HG03520 (cell line): ENCODE data around the gene HAGHL.
A peak's percentile ranks its signal among the peaks of the same experiment; 100 is the strongest.
"Not testable (repeated sequence)": the region's sequence is repeated elsewhere in the genome, so short reads cannot be mapped to it uniquely, and the experiment has no call there.

Source experiments
- ATAC-seq: cut with Tn5 transposase; IDR thresholded peaks from one replicate; pipeline ENCODE4 v1.9.1; 2021; ENCODE audit warnings: mild to moderate bottlenecking, moderate library complexity; ENCODE audit not compliant: unreplicated experiment

The HAGHL gene

GRCh38 chr16:707062-707538, 19.8 kb upstream of the HAGHL start:
- no peak for ATAC-seq

- ATAC-seq, result no peak
These were observed 18.9 kb upstream of the HAGHL start for GRCh38 chr16:708019-708418.

GRCh38 chr16:708959-709358, 17.9 kb upstream of the HAGHL start:
- ATAC-seq, result no peak

GRCh38 chr16:709566-710499, 17.1 kb upstream of the HAGHL start:
- ATAC-seq, result no peak

- no peak for ATAC-seq
These were observed 16.3 kb upstream of the HAGHL start for GRCh38 chr16:710500-711075.

GRCh38 chr16:711084-711483, 15.8 kb upstream of the HAGHL start:
- ATAC-seq, result no peak

DNA sequence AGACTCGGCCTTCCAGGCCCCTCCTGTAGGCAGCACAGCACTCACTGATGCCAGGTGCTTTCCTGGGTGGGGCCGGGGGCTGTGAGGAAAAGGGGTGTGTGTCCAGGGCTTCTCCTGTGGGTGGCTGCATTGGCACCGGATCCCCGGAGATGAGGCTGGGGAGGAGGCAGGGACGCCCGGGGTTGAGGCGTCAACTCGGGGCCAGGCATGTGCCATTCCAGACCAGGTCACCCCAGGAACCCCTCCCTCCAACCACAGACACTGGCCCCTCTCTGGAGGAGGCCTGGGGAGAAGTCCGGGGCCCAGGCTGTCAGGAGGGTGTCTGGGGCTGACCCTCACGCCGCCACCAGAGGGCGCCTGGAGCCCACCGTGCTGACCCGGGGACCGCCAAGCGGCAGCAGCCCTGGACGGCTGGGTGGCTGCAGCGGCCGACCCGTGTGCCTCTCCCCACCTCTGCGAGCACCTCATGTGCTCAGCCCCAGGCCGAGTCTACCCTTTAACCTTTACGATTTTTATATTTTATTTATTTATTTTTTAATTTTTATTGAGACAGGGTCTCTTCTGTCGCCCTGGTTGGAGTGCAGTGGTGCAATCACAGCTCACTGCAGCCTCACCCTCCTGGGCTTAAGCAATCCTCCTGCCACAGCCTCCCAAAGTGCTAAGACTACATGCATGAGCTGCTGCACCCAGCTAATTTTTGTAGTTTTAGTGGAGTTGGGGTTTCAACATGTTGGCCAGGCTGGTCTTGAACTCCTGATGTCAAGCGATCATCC, 15.2 kb upstream of the HAGHL start:
- no peak for ATAC-seq

GRCh38 chr16:712740-713250, 14.1 kb upstream of the HAGHL start:
- ATAC-seq, result not testable (repeated sequence)

- no peak for ATAC-seq
These were observed 12.8 kb upstream of the HAGHL start for GRCh38 chr16:714079-714478.

DNA sequence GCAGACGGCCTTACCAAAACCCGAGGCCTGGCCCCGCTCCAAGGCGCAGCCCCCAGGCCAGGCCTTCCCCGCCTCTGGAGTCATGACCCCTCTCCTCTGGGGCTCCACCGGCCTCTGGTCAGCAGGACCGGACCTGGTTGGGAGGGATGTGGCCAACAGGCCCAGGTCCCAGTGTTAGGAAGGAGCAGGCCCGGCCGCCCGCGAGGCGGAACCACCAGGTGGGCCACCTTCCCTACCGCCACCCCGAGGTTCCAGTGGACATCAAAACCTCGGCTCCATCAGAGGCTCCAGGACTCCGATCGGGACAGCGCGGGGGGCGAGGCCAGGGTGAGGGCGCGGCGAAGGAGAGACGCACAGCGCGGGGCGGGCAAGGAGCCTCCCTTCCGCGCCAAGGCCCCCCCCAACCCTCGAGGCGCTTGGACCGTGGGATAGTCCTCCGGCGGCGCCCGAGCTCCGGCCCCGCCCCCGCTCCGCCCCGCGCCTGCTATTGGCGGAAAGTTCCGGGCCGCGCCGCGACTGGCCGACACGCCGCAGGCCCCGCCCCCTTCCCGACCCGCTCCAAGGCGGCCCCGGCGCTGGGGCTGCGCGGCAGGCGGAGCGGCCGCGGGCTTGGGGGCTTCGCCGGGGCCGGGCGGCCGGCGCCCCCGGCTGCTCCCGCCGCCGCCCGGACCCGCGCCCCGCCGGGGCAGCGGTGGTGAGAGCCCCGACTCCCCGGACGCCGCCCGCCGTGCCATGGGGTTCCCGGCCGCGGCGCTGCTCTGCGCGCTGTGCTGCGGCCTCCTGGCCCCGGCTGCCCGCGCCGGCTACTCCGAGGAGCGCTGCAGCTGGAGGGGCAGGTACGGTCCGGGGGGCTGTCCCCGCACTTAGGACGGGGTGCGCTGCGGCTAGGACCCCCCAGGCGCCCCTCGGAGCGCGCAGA, 12.1 kb upstream of the HAGHL start, which contains the start of gene METRN:
Gene METRN (plus strand): TSS at position 561 of the 919 bp plus-strand sequence. CDS start 172 bp downstream, at position 733.
- peak; percentile 61 for ATAC-seq

GRCh38 chr16:715477-716199, 11.3 kb upstream of the HAGHL start:
- peak; percentile 9 for ATAC-seq

DNA sequence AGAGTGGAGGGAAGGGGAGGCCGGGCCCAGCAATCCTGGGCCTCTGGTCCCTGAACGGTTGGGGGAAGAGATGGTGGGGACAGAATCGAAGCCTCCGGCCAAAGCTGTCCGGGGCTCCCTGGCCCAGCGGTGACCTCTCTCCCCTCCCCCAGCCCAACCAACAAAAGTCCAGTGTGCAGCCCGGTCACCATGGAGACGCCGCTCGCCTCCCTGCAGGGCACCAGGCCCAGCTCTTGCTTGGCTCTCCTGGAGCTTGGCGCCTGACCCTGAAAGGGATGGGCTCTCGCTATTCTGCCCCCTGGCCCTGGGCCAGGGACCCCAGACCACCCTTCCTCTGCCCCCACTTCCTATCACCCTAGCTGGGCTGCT, 10.7 kb upstream of the HAGHL start:
- no peak for ATAC-seq

DNA sequence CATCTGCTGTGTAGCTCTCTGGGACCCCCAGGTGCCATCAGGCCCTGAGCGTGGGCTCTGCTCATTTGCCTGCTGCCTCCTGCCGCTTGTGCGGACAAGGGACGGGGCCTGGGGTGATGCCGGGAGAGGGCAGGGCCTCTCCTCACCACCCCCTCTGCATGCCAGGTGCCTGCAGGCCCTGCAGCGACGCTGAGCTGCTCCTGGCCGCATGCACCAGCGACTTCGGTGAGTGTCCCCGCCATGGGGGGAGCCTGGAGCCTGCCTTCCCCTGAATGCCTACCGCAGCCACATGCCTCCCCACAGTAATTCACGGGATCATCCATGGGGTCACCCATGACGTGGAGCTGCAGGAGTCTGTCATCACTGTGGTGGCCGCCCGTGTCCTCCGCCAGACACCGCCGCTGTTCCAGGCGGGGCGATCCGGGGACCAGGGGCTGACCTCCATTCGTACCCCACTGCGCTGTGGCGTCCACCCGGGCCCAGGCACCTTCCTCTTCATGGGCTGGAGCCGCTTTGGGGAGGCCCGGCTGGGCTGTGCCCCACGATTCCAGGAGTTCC, 10.1 kb upstream of the HAGHL start:
- ATAC-seq, result no peak

- no peak for ATAC-seq
These were observed 9.3 kb upstream of the HAGHL start for GRCh38 chr16:717450-718245.

DNA sequence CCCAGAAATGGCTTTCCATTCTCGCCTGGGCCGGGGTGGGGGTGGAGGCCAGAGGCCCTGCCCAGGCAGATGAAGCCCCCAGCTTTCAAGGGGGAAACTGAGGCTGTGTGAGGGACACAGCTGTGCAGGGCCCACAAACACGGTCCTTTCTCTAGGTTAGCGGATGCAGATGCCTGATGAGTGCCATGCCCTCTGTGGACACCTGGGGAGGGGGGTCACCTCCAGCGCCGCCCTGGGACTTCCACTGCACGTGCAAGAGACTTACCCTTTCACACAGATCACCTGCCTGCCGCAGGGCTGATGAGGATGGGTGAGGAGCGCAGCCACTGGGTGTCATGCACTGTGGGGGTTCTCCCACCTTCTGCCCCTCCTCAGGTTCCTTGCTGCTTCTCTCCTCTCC, 8.5 kb upstream of the HAGHL start:
- ATAC-seq, result no peak

DNA sequence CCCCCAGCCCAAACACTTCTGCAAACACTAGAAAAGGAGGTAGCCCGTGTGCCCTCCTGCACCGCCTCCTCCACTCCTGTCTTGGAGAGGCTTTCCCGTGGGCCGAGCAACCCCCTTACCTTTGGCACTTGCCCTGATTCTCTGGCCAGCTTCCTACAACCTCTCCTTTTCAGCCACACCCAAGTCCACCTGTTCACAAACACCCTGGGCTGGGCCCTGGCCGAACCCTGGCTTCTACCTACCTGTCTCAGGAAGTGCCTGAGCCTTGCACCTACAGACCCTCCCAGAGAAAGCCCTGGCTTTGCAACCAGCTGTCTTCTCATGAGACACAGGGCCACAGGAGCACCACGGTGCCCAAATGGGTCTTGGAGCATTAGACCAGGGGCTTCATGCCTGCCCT, 8.0 kb upstream of the HAGHL start:
- ATAC-seq, result no peak

GRCh38 chr16:719815-720446, 7.0 kb upstream of the HAGHL start:
- no peak for ATAC-seq

GRCh38 chr16:720447-720989, 6.4 kb upstream of the HAGHL start:
- peak; percentile 19 for ATAC-seq
